PC-9 (cell line): ENCODE measurements around the gene NDUFS8.

Source experiments
- CTCF ChIP-seq: fragments of 200-600 bp; sonication (generic); conservative IDR thresholded peaks from 2 replicates; pipeline ENCODE4 v1.6.1; 2017; ENCODE audit warnings: mixed run types, antibody characterized with exemption, mild to moderate bottlenecking, moderate library complexity
- EZH2 ChIP-seq: fragments of 200-600 bp; sonication (generic); IDR thresholded peaks from 2 replicates; pipeline ENCODE4 v1.8.0; 2017; ENCODE audit warnings: antibody characterized with exemption, low read depth

- TF ChIP-seq CTCF (no peak; the same call in 1 of the 2 replicates), EZH2 (no peak)
These were observed 47.4 kb downstream of the NDUFS8 start for GRCh38 chr11:68077617-68078582.
